UCSD-AML1 (cell line): ENCODE results near the gene PIEZO1.
"Not testable (repeated sequence)": the region's sequence is repeated elsewhere in the genome, so short reads cannot be mapped to it uniquely, and the experiment has no call there.

Experiments used
- DNase-seq: peaks from one replicate; lab custom pipeline; 2025; ENCODE audit not compliant: unreplicated experiment; lab: John Stamatoyannopoulos, UW

Gene PIEZO1

DNA sequence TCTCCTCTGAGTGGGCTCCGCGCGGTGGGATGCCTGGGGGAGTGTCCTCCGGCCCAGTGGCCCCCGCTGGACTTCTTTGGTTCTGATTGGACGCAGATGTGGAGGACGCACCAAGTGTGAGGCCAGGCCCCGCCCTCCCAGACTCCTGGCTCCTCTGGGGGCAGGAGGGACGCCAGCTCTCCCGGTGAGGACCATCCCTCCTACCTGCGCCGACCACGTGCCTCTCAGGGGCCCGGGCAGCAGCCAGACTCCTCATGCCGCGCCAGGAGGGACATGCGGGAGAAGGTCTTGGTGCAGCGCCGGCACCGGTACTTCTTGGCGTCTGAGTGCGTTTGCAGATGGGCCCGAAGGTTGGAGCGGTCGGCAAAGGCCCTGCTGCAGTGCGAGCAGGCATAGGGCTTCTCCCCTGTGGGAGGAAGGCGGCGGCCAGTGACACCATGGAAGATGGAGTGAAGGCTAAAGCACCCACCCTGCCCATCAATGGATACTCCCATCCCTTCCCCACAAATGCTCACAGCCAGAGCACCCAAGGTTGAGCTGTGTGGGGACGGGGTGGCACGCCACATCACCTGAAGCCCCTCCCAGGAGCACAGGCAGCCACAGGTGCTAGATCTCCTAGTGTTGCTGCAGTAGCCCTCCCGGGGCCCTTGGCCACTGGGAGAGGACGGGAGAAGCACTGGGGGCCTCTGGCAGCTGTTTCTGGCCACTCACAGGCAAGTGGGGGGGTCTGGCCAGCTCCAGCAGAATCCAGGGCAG is 106.6 kb downstream of the PIEZO1 start:
- DNase-seq, result no peak

DNA sequence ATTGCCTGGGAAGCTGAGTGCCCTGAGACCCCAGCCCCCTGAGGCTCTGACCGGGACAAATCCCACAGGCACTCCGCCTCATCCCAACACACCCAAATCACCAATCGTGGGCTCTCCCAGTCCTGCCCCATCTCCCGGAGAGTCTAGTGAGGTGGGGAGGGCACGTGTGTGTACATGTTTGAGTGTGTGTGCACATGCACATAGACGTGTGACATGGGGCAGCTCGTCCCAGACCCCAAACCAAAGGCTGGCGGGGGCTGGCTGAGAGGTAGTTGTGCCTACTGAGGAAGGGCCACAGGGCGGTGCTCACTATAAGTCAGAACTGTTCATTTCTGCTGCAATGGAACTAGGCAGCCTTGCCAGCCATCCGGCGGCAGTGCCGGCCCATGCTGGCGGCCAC is 107.3 kb downstream of the PIEZO1 start:
- no peak for DNase-seq

DNA sequence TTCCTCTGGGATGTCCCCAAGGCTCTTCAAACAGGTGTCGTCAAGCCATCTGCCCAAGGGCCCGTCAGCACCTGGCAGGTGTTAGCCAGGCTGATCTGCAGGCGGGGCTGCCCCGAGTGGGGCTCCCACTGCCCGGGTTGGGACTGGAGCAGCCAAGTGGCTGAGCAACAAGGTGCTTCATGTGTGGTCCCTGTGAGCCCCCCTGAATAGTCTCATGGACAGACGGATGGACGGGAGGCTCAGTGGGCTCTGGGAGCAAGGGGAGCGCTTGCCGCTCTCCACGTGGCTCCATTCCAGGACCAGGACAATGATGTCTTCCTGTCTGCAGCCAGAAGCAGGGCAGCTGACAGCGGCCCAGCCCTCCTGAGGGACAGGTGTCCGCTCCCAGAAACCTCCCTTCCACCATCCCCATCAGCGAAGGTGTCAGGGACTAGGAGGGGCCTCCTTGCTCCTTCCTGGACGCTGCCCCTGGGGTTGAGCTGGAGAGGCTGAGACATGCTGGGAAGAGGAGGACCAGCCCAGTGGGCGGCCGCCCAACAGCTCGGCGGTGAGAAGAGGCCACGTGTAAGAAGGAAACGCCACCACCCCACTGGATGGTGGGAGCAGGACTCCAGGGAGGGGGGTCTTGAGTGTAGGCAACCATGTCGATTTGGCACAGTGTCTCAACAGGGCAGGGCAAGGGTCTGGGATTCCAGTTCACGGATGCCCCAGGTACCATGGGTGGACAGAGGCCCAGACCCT is 108.3 kb downstream of the PIEZO1 start:
- no peak for DNase-seq

DNA sequence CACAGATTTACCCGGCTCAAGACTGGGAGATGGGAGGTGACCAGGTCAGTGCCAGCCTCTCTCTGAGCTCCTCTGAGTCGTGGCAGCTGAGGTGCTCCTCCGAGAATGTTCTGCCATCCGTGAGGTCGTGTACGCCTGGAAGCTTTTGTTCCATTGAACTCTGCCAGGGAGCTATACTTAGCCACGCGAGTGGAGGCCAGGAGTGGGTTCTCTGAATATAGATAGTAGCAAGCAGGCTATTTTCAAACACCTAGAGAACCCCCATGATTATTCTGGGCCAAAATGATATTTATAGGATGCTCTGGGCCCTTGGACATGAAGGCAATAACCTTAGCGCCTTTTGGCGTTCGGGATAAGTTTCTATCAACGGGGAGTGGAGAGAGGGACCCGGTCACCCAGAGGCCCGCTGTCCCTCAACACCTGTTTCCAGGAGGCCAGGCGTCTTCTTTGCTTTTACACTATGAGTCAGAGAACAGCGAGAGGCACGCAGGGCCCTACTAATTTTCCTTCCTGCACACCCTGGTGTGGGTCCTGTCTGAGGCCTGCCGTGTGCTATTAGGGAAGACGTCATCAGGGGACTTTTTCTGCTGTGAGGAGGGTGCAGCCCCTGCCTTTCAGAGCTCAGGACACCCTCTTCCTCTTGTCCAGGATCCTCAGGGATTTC is 111.2 kb downstream of the PIEZO1 start:
- no peak for DNase-seq

DNA sequence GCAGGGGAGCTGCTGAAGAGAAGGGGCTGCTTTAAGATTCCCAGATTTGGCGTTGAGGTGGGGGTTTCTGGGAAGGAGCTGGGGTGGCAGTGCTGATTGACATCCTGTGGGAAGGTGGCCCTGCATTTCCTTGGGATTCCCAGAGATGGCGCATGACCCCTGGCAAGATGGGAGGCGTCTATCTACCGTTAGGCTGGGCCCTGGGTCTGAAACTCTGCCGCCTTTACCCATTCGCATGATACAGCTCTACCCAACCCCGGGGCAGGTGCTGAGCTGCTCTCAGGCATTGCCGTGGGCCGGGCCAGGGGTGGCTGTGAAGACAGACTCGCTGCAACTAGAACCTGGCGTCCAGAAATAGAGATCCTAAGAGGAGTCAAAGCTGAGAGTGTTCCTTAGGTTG is 112.2 kb downstream of the PIEZO1 start:
- no peak for DNase-seq

DNA sequence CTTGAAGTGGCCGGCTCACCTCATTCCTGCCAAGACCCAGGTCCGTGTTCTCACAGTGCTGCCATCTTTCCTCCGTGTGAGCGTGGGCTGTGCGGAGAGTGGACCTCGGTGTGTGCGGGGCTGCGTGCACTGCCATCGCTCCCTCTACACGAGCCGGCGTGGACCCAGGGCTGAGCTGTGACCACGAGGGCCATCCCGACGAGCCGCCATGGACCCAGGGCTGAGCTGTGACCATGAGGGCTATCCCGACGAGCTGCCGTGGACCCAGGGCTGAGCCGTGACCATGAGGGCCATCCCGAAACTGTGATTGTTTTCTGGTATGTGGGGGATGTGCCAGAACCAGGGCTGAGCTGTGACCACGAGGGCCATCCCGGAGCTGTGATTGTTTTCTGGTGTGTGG is 113.2 kb downstream of the PIEZO1 start:
- DNase-seq, result no peak

DNA sequence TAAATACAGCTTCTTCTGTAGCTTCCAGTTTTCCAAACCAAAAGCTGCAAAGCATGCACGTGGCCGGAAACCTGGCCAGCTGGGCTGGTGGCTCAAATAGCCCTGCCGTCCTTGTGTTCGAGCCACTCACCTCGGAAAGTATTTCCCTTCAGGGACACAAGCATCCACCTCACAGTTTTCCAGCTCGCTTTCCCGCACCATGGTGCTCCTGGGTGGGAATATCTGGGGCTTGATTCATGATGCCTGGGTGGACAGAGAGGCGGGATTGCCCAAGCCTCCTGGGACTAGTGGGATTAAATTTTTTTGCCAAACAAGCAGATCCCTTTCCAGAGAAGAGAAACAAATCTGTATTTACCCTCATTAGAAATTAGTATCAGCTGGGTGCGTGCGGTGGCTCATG is 115.0 kb downstream of the PIEZO1 start:
- DNase-seq, result no peak

DNA sequence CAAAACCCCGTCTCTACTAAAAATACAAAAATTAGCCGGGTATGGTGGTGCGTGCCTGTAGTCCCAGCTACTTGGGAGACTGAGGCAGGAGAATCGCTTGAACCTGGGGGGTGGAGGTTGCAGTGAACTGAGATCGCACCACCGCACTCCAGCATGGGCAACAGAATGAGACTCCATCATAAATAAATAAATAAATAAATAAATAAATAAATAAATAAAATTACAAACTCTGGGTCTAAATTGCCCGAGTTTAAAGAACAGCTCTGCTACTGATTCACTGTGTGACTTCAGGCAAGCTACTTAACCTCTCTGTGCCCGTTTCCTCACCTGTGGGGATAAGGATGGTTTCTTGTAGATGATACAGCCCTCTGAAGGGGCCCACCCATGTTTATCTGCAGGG is 115.5 kb downstream of the PIEZO1 start:
- DNase-seq, result not testable (repeated sequence)

DNA sequence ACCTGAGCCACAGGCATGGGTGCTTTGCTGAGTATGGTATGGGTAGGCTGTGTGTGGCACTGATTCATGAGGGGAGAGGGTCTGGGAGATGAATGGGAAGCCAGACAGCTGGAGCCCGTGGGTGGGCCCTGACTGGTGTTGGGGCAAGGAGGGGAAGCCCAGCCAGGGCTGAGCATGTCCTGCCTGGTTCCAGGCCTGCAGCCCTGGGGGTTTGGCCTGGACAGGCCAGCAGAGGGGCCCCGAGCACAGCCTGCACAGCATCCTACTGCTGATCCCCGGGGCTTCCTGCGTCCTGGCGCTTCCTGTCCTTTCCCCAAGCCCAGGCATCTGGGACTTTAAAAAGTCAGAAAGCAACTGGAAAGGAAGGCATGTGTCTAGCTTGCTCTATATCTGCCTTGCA is 117.6 kb downstream of the PIEZO1 start:
- no peak for DNase-seq

DNA sequence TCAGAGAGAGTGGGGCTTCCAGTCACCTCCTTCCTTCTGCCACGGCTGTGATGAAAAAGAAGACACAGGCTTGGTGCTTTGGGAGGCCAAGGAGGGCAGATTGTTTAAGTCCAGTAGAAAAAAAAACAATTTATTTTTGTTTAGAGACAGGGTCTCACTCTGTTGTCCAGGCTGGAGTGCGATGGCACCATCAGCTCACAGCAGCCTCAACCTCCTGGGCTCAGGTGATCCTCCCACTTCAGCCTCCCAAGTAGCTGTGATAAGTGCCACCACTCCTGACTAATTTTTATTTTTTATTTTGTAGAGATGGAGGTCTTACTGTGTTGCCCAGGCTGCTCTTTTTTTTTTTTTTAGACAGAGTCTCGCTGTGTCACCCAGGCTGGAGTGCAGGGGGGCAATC is 119.5 kb downstream of the PIEZO1 start:
- DNase-seq, result no peak
